Sigmoid colon (tissue), 7 donors: ENCODE measurements around the gene TTLL8. TPM values are rescaled to one million over a fixed set of nuclear protein-coding genes. Genes with fewer than 3 reads are reported as not detected.
"Not testable (repeated sequence)": the region's sequence is repeated elsewhere in the genome, so short reads cannot be mapped to it uniquely, and the experiment has no call there.

Experiments used
- DNase-seq: peaks from one replicate; pipeline ENCODE4 v3.0.0-alpha.2; 2019
- H3K27ac ChIP-seq, 4 donors: fragments of 200-600 bp; sonication (generic); one replicate each; pipeline ENCODE4 v1.5.1; 2016 to 2019; ENCODE audit warnings: mild to moderate bottlenecking in 1 of 4
- H3K27me3 ChIP-seq, 3 donors: fragments of 200-600 bp; sonication (generic); one replicate each; pipeline ENCODE4 v1.5.1; 2019; ENCODE audit warnings: mild to moderate bottlenecking in 1 of 3
- H3K36me3 ChIP-seq, 4 donors: fragments of 200-600 bp; sonication (generic); one replicate each; pipeline ENCODE4 v1.5.1; 2016 to 2019
- H3K4me1 ChIP-seq, 4 donors: fragments of 200-600 bp; sonication (generic); one replicate each; pipeline ENCODE4 v1.5.1; 2017 to 2019
- H3K4me3 ChIP-seq, 4 donors: fragments of 200-600 bp; sonication (generic); one replicate each; pipeline ENCODE4 v1.5.1; 2017 to 2019; ENCODE audit warnings: mild to moderate bottlenecking in 2 of 4, moderate library complexity in 1 of 4
- H3K9me3 ChIP-seq, 4 donors: fragments of 200-600 bp in 3 of 4; sonication (generic) in 3 of 4; one replicate each; pipeline versions ENCODE4 v1.5.1 to v1.6.1; 2013 to 2019
- CTCF ChIP-seq, 4 experiments: fragments of 450-650 bp in 3 of 4; fragments of 200-600 bp in 1 of 4; IDR thresholded peaks; one replicate each; pipeline ENCODE4 v1.5.1; 2016 to 2019; ENCODE audit warnings: antibody characterized with exemption in 4 of 4, mild to moderate bottlenecking in 3 of 4, moderate library complexity in 2 of 4
- EP300 ChIP-seq, 4 donors: sonication (generic); formaldehyde crosslinking; IDR thresholded peaks; one replicate each; pipeline ENCODE4 v1.6.1; 2017; ENCODE audit warnings: antibody characterized with exemption in 4 of 4
- POLR2A ChIP-seq, 2 donors: fragments of 450-650 bp; IDR thresholded peaks; one replicate each; pipeline ENCODE4 v1.6.1; 2016; ENCODE audit warnings: antibody characterized with exemption in 2 of 2, mild to moderate bottlenecking in 2 of 2, moderate library complexity in 2 of 2
- POLR2AphosphoS5 ChIP-seq, 4 donors: sonication (generic); formaldehyde crosslinking; IDR thresholded peaks; one replicate each; pipeline ENCODE4 v1.6.1; 2017; ENCODE audit warnings: antibody characterized with exemption in 4 of 4
- WGBS, 2 donors: extraction: QIAGEN DNeasy Blood & Tissue Kit; methylation state at CpG; one replicate each; pipeline ENCODE4 v1.1.7; 2013; 5-methylcytosine and 5-hydroxymethylcytosine counted together
- intact Hi-C: fragments of 100-400 bp; cut with DNase I; formaldehyde crosslinking; loops from one replicate; pipeline ENCODE4 v1.15.1; 2023
- polyA plus RNA-seq, 3 donors: library from polyadenylated mRNA; stranded (reverse); fragments of 200-250 nt; gene quantifications; one replicate each; pipeline ENCODE4 v1.2.3, GENCODE V29; 2013
- total RNA-seq, 4 donors: library from RNA; depleted of rRNA; stranded (reverse); fragments of >200 nt; gene quantifications; one replicate each; pipeline ENCODE4 v1.1.0, GENCODE V29; 2016
- donor health status: healthy with polysubstance abuse.
- donor health status: Bipolar disorder and iron deficiency.
- donor health status: healthy.

Gene TTLL8
- total and polyA plus RNA-seq, 7 donors = not detected

- H3K4me1 ChIP-seq = no peaks in the 10 kb centered on the region
- no peaks in the 10 kb centered on the region for H3K36me3 ChIP-seq
- no peak for TF ChIP-seq CTCF (IDR thresholded peaks at IDR 0.05)
- TF ChIP-seq EP300 (IDR thresholded peaks at IDR 0.05) = no peak
- no peak for TF ChIP-seq POLR2A (IDR thresholded peaks at IDR 0.05)
- no peak for TF ChIP-seq POLR2AphosphoS5 (IDR thresholded peaks at IDR 0.05)
- intact Hi-C loops = no loop called here
- peaks cover 0 to 4% (median 0%) of the 10 kb centered on the region in 4 donors for H3K9me3 ChIP-seq
- WGBS, 2 donors = 95 to 96% methylated on average over 22 of the region's 22 CpGs
- H3K27me3 ChIP-seq = peaks cover 7 to 56% (median 13%) of the 10 kb centered on the region in 3 donors
- H3K4me3 ChIP-seq = no peak overlapping the region
- no peak overlapping the region for H3K27ac ChIP-seq
- no peak for DNase-seq
Measured at GRCh38 chr22:50090412-50090714, 32.3 kb upstream of the TTLL8 start.

- H3K27ac ChIP-seq = no peak within 1 kb of the TSS
- peaks cover 7 to 54% (median 13%) of the 10 kb centered on the region in 3 donors for H3K27me3 ChIP-seq
- WGBS, 2 donors = 59 to 72% methylated on average over 83 of the region's 83 CpGs
- H3K4me3 ChIP-seq = no peak within 1 kb of the TSS
- no peaks in the 10 kb centered on the region for H3K36me3 ChIP-seq
- intact Hi-C loops = no loop called here
- H3K9me3 ChIP-seq = peaks cover 0 to 4% (median 0%) of the 10 kb centered on the region in 4 donors
- H3K4me1 ChIP-seq = no peaks in the 10 kb centered on the region
- DNase-seq = no peak
- TF ChIP-seq CTCF (IDR thresholded peaks at IDR 0.05) (no peak), EP300 (IDR thresholded peaks at IDR 0.05) (no peak), POLR2AphosphoS5 (IDR thresholded peaks at IDR 0.05) (no peak), POLR2A (IDR thresholded peaks at IDR 0.05) (no peak)
Measured at GRCh38 chr22:50089682-50090411, 31.7 kb upstream of the TTLL8 start, which contains the start of gene MOV10L1. Gene MOV10L1 (plus strand): TSS chr22:50090006. CDS start chr22:50090089, 83 bp downstream.

GRCh38 chr22:50089231-50089630 lies 31.1 kb upstream of the TTLL8 start:
- no peak for TF ChIP-seq CTCF (IDR thresholded peaks at IDR 0.05)
- peaks cover 7 to 51% (median 16%) of the 10 kb centered on the region in 3 donors for H3K27me3 ChIP-seq
- H3K4me3 ChIP-seq = no peak overlapping the region
- no peak for DNase-seq
- intact Hi-C loops = no loop called here
- H3K36me3 ChIP-seq = no peaks in the 10 kb centered on the region
- no peak overlapping the region for H3K27ac ChIP-seq
- H3K9me3 ChIP-seq = peaks cover 0 to 4% (median 0%) of the 10 kb centered on the region in 4 donors
- 87 to 94% methylated on average over 11 of the region's 11 CpGs for WGBS, 2 donors
- no peaks in the 10 kb centered on the region for H3K4me1 ChIP-seq

GRCh38 chr22:50088096-50088495 lies 30.0 kb upstream of the TTLL8 start:
- Histone ChIP-seq H3K4me1 (no peaks in the 10 kb centered on the region), H3K9me3 (peaks cover 0 to 4% (median 0%) of the 10 kb centered on the region in 4 donors), H3K27me3 (peaks cover 10 to 43% (median 27%) of the 10 kb centered on the region in 3 donors), H3K27ac (no peak overlapping the region), H3K4me3 (no peak overlapping the region), H3K36me3 (no peaks in the 10 kb centered on the region)
- intact Hi-C loops = no loop called here
- WGBS, 2 donors = 93 to 96% methylated on average over 12 of the region's 12 CpGs
- TF ChIP-seq CTCF (IDR thresholded peaks at IDR 0.05) (no peak), EP300 (IDR thresholded peaks at IDR 0.05) (no peak), POLR2AphosphoS5 (IDR thresholded peaks at IDR 0.05) (no peak), POLR2A (IDR thresholded peaks at IDR 0.05) (no peak)
- DNase-seq = no peak

GRCh38 chr22:50087646-50088045 lies 29.5 kb upstream of the TTLL8 start:
- Histone ChIP-seq H3K9me3 (peaks cover 0 to 4% (median 0%) of the 10 kb centered on the region in 4 donors), H3K27ac (no peak overlapping the region), H3K4me1 (no peaks in the 10 kb centered on the region), H3K4me3 (no peak overlapping the region), H3K27me3 (peaks cover 10 to 43% (median 31%) of the 10 kb centered on the region in 3 donors), H3K36me3 (no peaks in the 10 kb centered on the region)
- TF ChIP-seq EP300 (IDR thresholded peaks at IDR 0.05) (no peak), CTCF (IDR thresholded peaks at IDR 0.05) (no peak), POLR2AphosphoS5 (IDR thresholded peaks at IDR 0.05) (no peak), POLR2A (IDR thresholded peaks at IDR 0.05) (no peak)
- intact Hi-C loops = no loop called here
- DNase-seq = no peak
- WGBS, 2 donors = 91 to 97% methylated on average over 12 of the region's 12 CpGs

GRCh38 chr22:50086975-50087374 lies 28.9 kb upstream of the TTLL8 start:
- WGBS, 2 donors = 91 to 93% methylated on average over 4 of the region's 4 CpGs
- H3K9me3 ChIP-seq, H3K4me3 ChIP-seq, intact Hi-C loops, DNase-seq, H3K36me3 ChIP-seq, H3K27ac ChIP-seq, H3K4me1 ChIP-seq: not testable (repeated sequence)
- H3K27me3 ChIP-seq = peaks cover 10 to 48% (median 31%) of the 10 kb centered on the region in 3 donors
